ENCODE measurements around the gene PAQR3. TPM values are rescaled to one million over a fixed set of nuclear protein-coding genes. Genes with fewer than 3 reads are reported as not detected.

Gene PAQR3
- total and polyA plus RNA-seq, 2 of the 8 experiments (the other 6 are each of a cell fraction or from before 2014, with no cell fraction given): 28.9 to 35.2 TPM

DNA sequence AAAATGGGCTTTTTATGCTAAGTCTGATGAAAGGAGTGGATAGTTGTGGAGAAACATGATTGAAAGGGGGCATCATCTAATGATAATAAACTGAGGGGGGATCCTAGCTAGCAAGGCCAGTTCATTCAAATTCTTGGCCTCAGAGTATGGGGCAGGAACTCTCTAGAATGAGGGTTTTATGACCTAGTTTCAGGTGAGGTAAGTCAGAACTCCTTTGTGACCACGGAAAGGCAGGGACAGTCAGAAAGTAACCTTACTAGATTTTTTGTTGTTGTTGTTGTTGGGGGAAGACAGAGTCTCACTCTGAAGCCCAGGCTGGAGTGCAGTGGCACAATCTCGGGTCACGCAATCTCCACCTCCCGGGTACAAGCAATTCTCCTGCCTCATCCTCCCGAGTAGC, 1.5 kb upstream of the PAQR3 start:
- Histone ChIP-seq H3K36me3 (ENCODE audit: control insufficient read depth in 2 of 4, insufficient read depth in 4 of 4, low read length in 3 of 4) (no peaks in the 10 kb centered on the region), H2BK15ac (ENCODE audit: low read length) (no peak overlapping the region), H2AFZ (ENCODE audit: low read length) (no peak overlapping the region), H2BK20ac (ENCODE audit: low read length) (no peak overlapping the region), H3K23ac (ENCODE audit: insufficient read length) (no peak overlapping the region), H3K79me1 (ENCODE audit: low read depth, low read length) (no peaks in the 10 kb centered on the region; the same call in 1 of the 2 replicates), H4K20me1 (replicated peaks in 1 of 2; ENCODE audit: control insufficient read depth in 1 of 2, insufficient read depth in 2 of 2, low read length in 2 of 2) (peaks cover 2 to 4% of the 10 kb centered on the region in 2 experiments), H2AK5ac (ENCODE audit: low read depth, low read length) (no peak overlapping the region), H3K14ac (ENCODE audit: insufficient read length) (no peak overlapping the region), H4K8ac (ENCODE audit: extremely low read depth, insufficient read depth, low read length) (no peak overlapping the region), H3K4me2 (ENCODE audit: insufficient read depth in 1 of 2, low read depth in 2 of 2, low read length in 2 of 2) (no peak overlapping the region), H3K18ac (ENCODE audit: extremely low read depth, low read length) (no peak overlapping the region), H3K4me1 (replicated peaks in 1 of 4; ENCODE audit: control insufficient read depth in 3 of 4, insufficient read depth in 4 of 4, low read length in 3 of 4) (peaks cover 0 to 14% (median 3%) of the 10 kb centered on the region in 4 experiments; a peak in 3 of 7 replicates), H3K79me2 (ENCODE audit: control insufficient read depth in 1 of 2, insufficient read depth in 2 of 2, low read length in 2 of 2) (peaks cover 0 to 17% of the 10 kb centered on the region in 2 experiments; a peak in 3 of 4 replicates), H3K23me2 (ENCODE audit: low read depth, low read length) (peaks cover 5% of the 10 kb centered on the region; the same call in 1 of the 2 replicates), H3K9me3 (ENCODE audit: insufficient read depth in 2 of 2, low read depth in 1 of 2, low read length in 1 of 2) (no peaks in the 10 kb centered on the region), H2BK120ac (replicated peaks; ENCODE audit: low read depth, low read length) (no peak overlapping the region), H3K9ac (replicated peaks in 1 of 4; ENCODE audit: extremely low read depth in 1 of 4, low read depth in 3 of 4, low read length in 3 of 4) (no peak overlapping the region), H3K27me3 (replicated peaks in 1 of 4; ENCODE audit: control insufficient read depth in 3 of 4, extremely low read depth in 1 of 4, insufficient read depth in 3 of 4, low read length in 3 of 4) (peaks cover 0 to 13% (median 3%) of the 10 kb centered on the region in 4 experiments; a peak in 4 of 7 replicates), H3K4ac (replicated peaks; ENCODE audit: insufficient read length, low read depth, low read length) (no peak overlapping the region), H2BK5ac (ENCODE audit: low read depth, low read length) (no peak overlapping the region), H2BK12ac (ENCODE audit: low read depth, low read length) (no peak overlapping the region), H4K5ac (ENCODE audit: insufficient read length, low read depth, low read length) (no peak overlapping the region), H3K56ac (replicated peaks; ENCODE audit: insufficient read length, low read depth, low read length) (no peak overlapping the region), H4K91ac (replicated peaks; ENCODE audit: insufficient read length, low read length) (no peak overlapping the region), H3K27ac (ENCODE audit: low read depth, low read length) (no peak overlapping the region), H3K4me3 (ENCODE audit: extremely low read depth in 1 of 4, insufficient read depth in 2 of 4, low read depth in 3 of 4, low read length in 4 of 4) (no peak overlapping the region)
- TF ChIP-seq HDAC2 (IDR thresholded peaks at IDR 0.05; ENCODE audit: borderline replicate concordance in 1 of 2, low read depth in 2 of 2, low read length in 2 of 2): no peak
- no peak for TF ChIP-seq EGR1 (IDR thresholded peaks at IDR 0.05; ENCODE audit: borderline replicate concordance, low read depth, low read length)
- no peak for TF ChIP-seq RFX5 (IDR thresholded peaks at IDR 0.05; ENCODE audit: borderline replicate concordance, low read depth, low read length)
- TF ChIP-seq TAF1 (IDR thresholded peaks at IDR 0.05; ENCODE audit: low read depth, low read length): no peak
- TF ChIP-seq TCF12 (IDR thresholded peaks at IDR 0.05; ENCODE audit: low read depth, low read length): no peak
- no peak for TF ChIP-seq GABPA (IDR thresholded peaks at IDR 0.05; ENCODE audit: borderline replicate concordance, insufficient read depth, low read length)
- no peak for TF ChIP-seq CTBP2 (IDR thresholded peaks at IDR 0.05; ENCODE audit: borderline replicate concordance, insufficient read depth, insufficient read length, low read length)
- no peak for TF ChIP-seq SRF (IDR thresholded peaks at IDR 0.05; ENCODE audit: low read depth, low read length)
- TF ChIP-seq BACH1 (IDR thresholded peaks at IDR 0.05; ENCODE audit: low read length): no peak
- TF ChIP-seq KDM1A (IDR thresholded peaks at IDR 0.05; ENCODE audit: borderline replicate concordance, low read length): no peak
- TF ChIP-seq RBBP5 (IDR thresholded peaks at IDR 0.05; ENCODE audit: borderline replicate concordance, low read depth, low read length): no peak
- FAIRE-seq: no peak
- POLR2A ChIA-PET (ENCODE audit: partially characterized antibody): no interaction called here
- WGBS, 2 experiments (ENCODE audit: extremely low coverage in 1 of 2, insufficient coverage in 1 of 2, insufficient read length in 1 of 2, insufficient replicate concordance in 2 of 2, low coverage in 1 of 2, low lambda C conversion rate in 2 of 2, missing lambda C conversion rate in 1 of 2): 84% methylated on average over 5 of the region's 5 CpGs; no CpG with 5 or more reads in 1 of the 2 experiments
- CTCF ChIA-PET (ENCODE audit: partially characterized antibody): no interaction called here
- no peak for DNase-seq (ENCODE audit: low read depth in 1 of 2, low spot score in 2 of 2)

Measured in H1 (cell line).